RWPE1 (cell line): Measurements from ENCODE around the gene CKAP5.
A peak's percentile ranks its signal among the peaks of the same experiment; 100 is the strongest.

Experiments used
- CTCF ChIA-PET: fragments of 350-600 bp; sonication (Branson Sonifier 250); formaldehyde crosslinking; extraction: SDS; loops from one replicate; lab custom pipeline; 2021; lab: Yijun Ruan, JAX
- POLR2A ChIA-PET: fragments of 400-600 bp; formaldehyde crosslinking; extraction: SDS; loops from one replicate; lab custom pipeline; 2020; ENCODE audit warnings: antibody characterized with exemption; ENCODE audit not compliant: low non-redundant PET; lab: Yijun Ruan, JAX
- DNase-seq: peaks from one replicate; pipeline ENCODE4 v3.0.0; 2012; ENCODE audit warnings: low spot score
- H3K27ac ChIP-seq: fragments of 450-650 bp; 2 replicates; pipeline ENCODE4 v1.5.1; 2017
- CTCF ChIP-seq: fragments of 450-650 bp; conservative IDR thresholded peaks from 2 replicates; pipeline ENCODE4 v1.5.1; 2017; ENCODE audit warnings: low read depth, mild to moderate bottlenecking

Gene CKAP5

GRCh38 chr11:46890665-46891064 lies 44.6 kb upstream of the CKAP5 start:
- ChIA-PET POLR2A (no interaction called here), CTCF (interaction anchor here (0.6 to 2.1 kb wide), 6 partner anchors 14 to 502 kb away, joined by 3 to 10 read pairs (median 3); no protein-coding TSS in a partner anchor)
- no peak for DNase-seq
- no peak overlapping the region for H3K27ac ChIP-seq
- no peak for TF ChIP-seq CTCF

- POLR2A ChIA-PET = no interaction called here
- TF ChIP-seq CTCF = peak; percentile 88
- CTCF ChIA-PET = interaction anchor here (0.6 to 3.0 kb wide), 4 partner anchors 263 to 465 kb away, joined by 3 to 13 read pairs (median 6); no protein-coding TSS in a partner anchor
- peak; percentile 72 for DNase-seq
- no peak overlapping the region for H3K27ac ChIP-seq
Measured at GRCh38 chr11:46889689-46890475, 43.8 kb upstream of the CKAP5 start.

GRCh38 chr11:46889251-46889650 lies 43.2 kb upstream of the CKAP5 start:
- DNase-seq = no peak
- POLR2A ChIA-PET = no interaction called here
- CTCF ChIA-PET = interaction anchor here (3.0 kb wide), 1 partner anchor 264 kb away, joined by 13 read pairs; no protein-coding TSS in a partner anchor
- no peak overlapping the region for H3K27ac ChIP-seq
- TF ChIP-seq CTCF = no peak

GRCh38 chr11:46888636-46889035 lies 42.6 kb upstream of the CKAP5 start:
- TF ChIP-seq CTCF = no peak
- no peak overlapping the region for H3K27ac ChIP-seq
- POLR2A ChIA-PET = no interaction called here
- DNase-seq = no peak
- CTCF ChIA-PET = interaction anchor here (3.0 kb wide), 1 partner anchor 264 kb away, joined by 13 read pairs; no protein-coding TSS in a partner anchor

GRCh38 chr11:46886211-46886610 lies 40.1 kb upstream of the CKAP5 start:
- DNase-seq = no peak
- ChIA-PET POLR2A (no interaction called here), CTCF (interaction anchor here (0.6 kb wide), 1 partner anchor 233 kb away, joined by 4 read pairs; no protein-coding TSS in a partner anchor)
- TF ChIP-seq CTCF = no peak
- no peak overlapping the region for H3K27ac ChIP-seq

- ChIA-PET POLR2A (no interaction called here), CTCF (interaction anchor here (0.9 kb wide), 1 partner anchor 274 kb away, joined by 5 read pairs; no protein-coding TSS in a partner anchor)
- TF ChIP-seq CTCF = no peak
Measured at GRCh38 chr11:46879056-46879585, 33.0 kb upstream of the CKAP5 start.

More at GRCh38 chr11:46879056-46879585, 33.0 kb upstream of the CKAP5 start:
- H3K27ac ChIP-seq = no peak overlapping the region
- no peak for DNase-seq
